ENCODE results near the gene RIMKLA.

RIMKLA gene

GRCh38 chr1:42430286-42431135 lies 49.9 kb downstream of the RIMKLA start:
- no peak for DNase-seq

- DNase-seq: no peak
Measured at GRCh38 chr1:42431514-42431913, 50.9 kb downstream of the RIMKLA start.

GRCh38 chr1:42432714-42433113 lies 52.1 kb downstream of the RIMKLA start:
- no peak for DNase-seq

GRCh38 chr1:42433369-42433768 lies 52.8 kb downstream of the RIMKLA start:
- DNase-seq: no peak

GRCh38 chr1:42434340-42434739 lies 53.7 kb downstream of the RIMKLA start:
- no peak for DNase-seq

- DNase-seq: no peak
Measured at GRCh38 chr1:42439940-42440339, 59.3 kb downstream of the RIMKLA start.

- DNase-seq: no peak
Measured at GRCh38 chr1:42442662-42443061, 62.1 kb downstream of the RIMKLA start.

- no peak for DNase-seq
Measured at GRCh38 chr1:42449256-42449655, 68.7 kb downstream of the RIMKLA start.

- no peak for DNase-seq
Measured at GRCh38 chr1:42450061-42450460, 69.5 kb downstream of the RIMKLA start.

- no peak for DNase-seq
Measured at GRCh38 chr1:42453386-42453785, 72.8 kb downstream of the RIMKLA start.

- no peak for DNase-seq
Measured at GRCh38 chr1:42454403-42454802, 73.8 kb downstream of the RIMKLA start.

- DNase-seq: peak; percentile 94
Measured at GRCh38 chr1:42456010-42456753, 75.6 kb downstream of the RIMKLA start, which contains the start of the genes PPCS and ZMYND12. Gene PPCS, plus strand, starts transcription at chr1:42456543. Its CDS starts 23 bp downstream, at chr1:42456566. Gene ZMYND12, minus strand, starts transcription at chr1:42456022. Its CDS starts 25 bp downstream, at chr1:42455997.

GRCh38 chr1:42456754-42457089 lies 76.1 kb downstream of the RIMKLA start:
- peak; percentile 47 for DNase-seq

- no peak for DNase-seq
Measured at GRCh38 chr1:42461196-42461595, 80.6 kb downstream of the RIMKLA start.

GRCh38 chr1:42462828-42463763 lies 82.5 kb downstream of the RIMKLA start, which contains the start of gene CCDC30:
Gene CCDC30, plus strand, starts transcription at chr1:42463286. Its CDS starts 17,266 bp downstream, at chr1:42480552.
- peak; percentile 97 for DNase-seq

GRCh38 chr1:42463921-42464320 lies 83.3 kb downstream of the RIMKLA start:
- DNase-seq: no peak

- DNase-seq: no peak
Measured at GRCh38 chr1:42466030-42466429, 85.4 kb downstream of the RIMKLA start.

- no peak for DNase-seq
Measured at GRCh38 chr1:42469727-42470126, 89.1 kb downstream of the RIMKLA start.

Measured in NCI-H510A treated with DMSO at 0.1 percent for 48 hours (cell line).